ENCODE measurements around the gene ERCC5.

GRCh38 chr13:102838982-102839381, 6.8 kb upstream of the ERCC5 start:
- TF ChIP-seq, protein P1, sequence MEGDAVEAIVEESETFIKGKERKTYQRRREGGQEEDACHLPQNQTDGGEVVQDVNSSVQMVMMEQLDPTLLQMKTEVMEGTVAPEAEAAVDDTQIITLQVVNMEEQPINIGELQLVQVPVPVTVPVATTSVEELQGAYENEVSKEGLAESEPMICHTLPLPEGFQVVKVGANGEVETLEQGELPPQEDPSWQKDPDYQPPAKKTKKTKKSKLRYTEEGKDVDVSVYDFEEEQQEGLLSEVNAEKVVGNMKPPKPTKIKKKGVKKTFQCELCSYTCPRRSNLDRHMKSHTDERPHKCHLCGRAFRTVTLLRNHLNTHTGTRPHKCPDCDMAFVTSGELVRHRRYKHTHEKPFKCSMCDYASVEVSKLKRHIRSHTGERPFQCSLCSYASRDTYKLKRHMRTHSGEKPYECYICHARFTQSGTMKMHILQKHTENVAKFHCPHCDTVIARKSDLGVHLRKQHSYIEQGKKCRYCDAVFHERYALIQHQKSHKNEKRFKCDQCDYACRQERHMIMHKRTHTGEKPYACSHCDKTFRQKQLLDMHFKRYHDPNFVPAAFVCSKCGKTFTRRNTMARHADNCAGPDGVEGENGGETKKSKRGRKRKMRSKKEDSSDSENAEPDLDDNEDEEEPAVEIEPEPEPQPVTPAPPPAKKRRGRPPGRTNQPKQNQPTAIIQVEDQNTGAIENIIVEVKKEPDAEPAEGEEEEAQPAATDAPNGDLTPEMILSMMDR (IDR thresholded peaks at IDR 0.05): no peak
- TF ChIP-seq POLR2A (IDR thresholded peaks at IDR 0.05): no peak

Data from tibial nerve (tissue), 3 donors.